K562 (cell line): ENCODE results near the gene AUNIP. TPM values are rescaled to one million over a fixed set of nuclear protein-coding genes. Genes with fewer than 3 reads are reported as not detected.

ENCODE experiments used
- BHLHE40 ChIP-seq: IDR thresholded peaks from 2 replicates; pipeline ENCODE4 v1.6.1; 2011; ENCODE audit warnings: low read length, improper control_type of control experiment
- CTCFL ChIP-seq: IDR thresholded peaks from 2 replicates; pipeline ENCODE4 v1.6.1; 2011; ENCODE audit warnings: borderline replicate concordance, low read depth, mild to moderate bottlenecking, moderate library complexity, low read length; ENCODE audit not compliant: insufficient read depth, poor library complexity, severe bottlenecking
- E4F1 ChIP-seq: fragments of 250-450 bp; sonication (Bioruptor Pico); IDR thresholded peaks from 2 replicates; pipeline ENCODE4 v1.5.0; 2021; ENCODE audit warnings: mild to moderate bottlenecking, borderline replicate concordance
- MTA3 ChIP-seq: fragments of 450-650 bp; formaldehyde crosslinking; IDR thresholded peaks from 2 replicates; pipeline ENCODE4 v1.6.1; 2017; ENCODE audit warnings: mild to moderate bottlenecking, borderline replicate concordance
- NCOA6 ChIP-seq: fragments of 450-650 bp; IDR thresholded peaks from 2 replicates; pipeline ENCODE4 v1.6.1; 2017; ENCODE audit warnings: mild to moderate bottlenecking
- RUNX1 ChIP-seq: sonication (generic); IDR thresholded peaks from 2 replicates; pipeline ENCODE4 v1.6.1; 2016; ENCODE audit warnings: antibody characterized with exemption, low read depth
- SMARCA4 ChIP-seq: fragments of 450-650 bp; IDR thresholded peaks from 2 replicates; pipeline ENCODE4 v1.6.1; 2016
- SOX6 ChIP-seq: fragments of 450-650 bp; IDR thresholded peaks from 2 replicates; pipeline ENCODE4 v1.6.1; 2014; ENCODE audit warnings: mild to moderate bottlenecking
- SP2 ChIP-seq: IDR thresholded peaks from 2 replicates; pipeline ENCODE4 v1.6.1; 2011; ENCODE audit warnings: mild to moderate bottlenecking, low read depth, low read length, moderate library complexity; ENCODE audit not compliant: poor library complexity, severe bottlenecking; ENCODE audit errors: extremely low read depth
- TAF1 ChIP-seq: IDR thresholded peaks from 2 replicates; pipeline ENCODE4 v1.6.1; 2011; ENCODE audit warnings: mild to moderate bottlenecking, low read length, moderate library complexity; ENCODE audit not compliant: insufficient read depth, control insufficient read depth, severe bottlenecking; ENCODE audit errors: extremely low read depth
- TCF7L2 ChIP-seq: fragments of 150-350 bp; IDR thresholded peaks from 2 replicates; pipeline ENCODE4 v1.6.1; 2016; ENCODE audit warnings: low read depth, mild to moderate bottlenecking, low read length, moderate library complexity
- TRIM28 ChIP-seq: fragments of 450-650 bp; IDR thresholded peaks from 2 replicates; pipeline ENCODE4 v1.6.1; 2017
- ZNF212 ChIP-seq: fragments of 450-650 bp; formaldehyde crosslinking; IDR thresholded peaks from 2 replicates; pipeline ENCODE4 v1.4.0; 2020; ENCODE audit warnings: mild to moderate bottlenecking
- ZNF79 ChIP-seq: fragments of 250-450 bp; sonication (Bioruptor Pico); IDR thresholded peaks from 2 replicates; pipeline ENCODE4 v1.4.0; 2020; ENCODE audit warnings: low read depth, mild to moderate bottlenecking, moderate library complexity
- polyA plus RNA-seq, 8 experiments: library from polyadenylated mRNA; depleted of rRNA in 4 of 8; stranded (reverse) in 5 of 8; unstranded in 3 of 8; fragments of >200 nt; fragmentation: Nextera tagmentation in 2 of 8; fragmentation: Illumina TruSeq in 1 of 8; extraction: Ambion mirVana in 2 of 8; extraction: Trizol in 1 of 8; gene quantifications; 2 replicates each; pipeline versions ENCODE4 v1.2.1 to v1.2.3, GENCODE V29; 2011 to 2014; ENCODE audit warnings: inconsistent platforms in 1 of 8, missing spikeins in 1 of 8
- total RNA-seq, 7 experiments: library from RNA; depleted of rRNA in 6 of 7; stranded (reverse); fragments of >200 nt in 6 of 7; fragmentation: Illumina TruSeq in 2 of 7; extraction: Trizol in 2 of 7; gene quantifications; 2 replicates each; pipeline versions ENCODE4 v1.2.1 to v1.2.3, GENCODE V29; 2011 to 2021; ENCODE audit warnings: low replicate concordance in 1 of 7
- TF ChIP-seq, protein P1 (sequence below): sonication (generic); formaldehyde crosslinking; IDR thresholded peaks from 2 replicates; pipeline ENCODE4 v1.8.1; 2023; ENCODE audit warnings: mild to moderate bottlenecking, missing genetic modification reagents
- TF ChIP-seq, protein P2 (sequence below): fragments of 250-450 bp; sonication (Bioruptor Pico); IDR thresholded peaks from 2 replicates; pipeline ENCODE4 v1.5.0; 2021; ENCODE audit warnings: mild to moderate bottlenecking, moderate library complexity

AUNIP gene
- total and polyA plus RNA-seq, 9 of the 15 experiments (the other 6 are each of a cell fraction or from before 2014, with no cell fraction given) = 12.1 to 53.8 (median 47.1) TPM

GRCh38 chr1:25875154-25875855, 16.0 kb upstream of the AUNIP start, which contains the start of gene PAQR7 (continued):
- TF ChIP-seq E4F1 (CRISPR knock-in tag) (no peak), SOX6 (peak; percentile 50; the same call in 1 of the 2 replicates), TRIM28 (no peak; the same call in 1 of the 2 replicates), TAF1 (peak; percentile 28), ZNF212 (CRISPR knock-in tag) (no peak), SP2 (no peak), CTCFL (no peak), SMARCA4 (0 out of 2 replicates have a peak, but pooled peaks have one; percentile 31), BHLHE40 (peak; percentile 56), TCF7L2 (no peak), NCOA6 (no peak), RUNX1 (no peak), MTA3 (peak; percentile 79), ZNF79 (CRISPR knock-in tag) (no peak)
- TF ChIP-seq, protein P1, sequence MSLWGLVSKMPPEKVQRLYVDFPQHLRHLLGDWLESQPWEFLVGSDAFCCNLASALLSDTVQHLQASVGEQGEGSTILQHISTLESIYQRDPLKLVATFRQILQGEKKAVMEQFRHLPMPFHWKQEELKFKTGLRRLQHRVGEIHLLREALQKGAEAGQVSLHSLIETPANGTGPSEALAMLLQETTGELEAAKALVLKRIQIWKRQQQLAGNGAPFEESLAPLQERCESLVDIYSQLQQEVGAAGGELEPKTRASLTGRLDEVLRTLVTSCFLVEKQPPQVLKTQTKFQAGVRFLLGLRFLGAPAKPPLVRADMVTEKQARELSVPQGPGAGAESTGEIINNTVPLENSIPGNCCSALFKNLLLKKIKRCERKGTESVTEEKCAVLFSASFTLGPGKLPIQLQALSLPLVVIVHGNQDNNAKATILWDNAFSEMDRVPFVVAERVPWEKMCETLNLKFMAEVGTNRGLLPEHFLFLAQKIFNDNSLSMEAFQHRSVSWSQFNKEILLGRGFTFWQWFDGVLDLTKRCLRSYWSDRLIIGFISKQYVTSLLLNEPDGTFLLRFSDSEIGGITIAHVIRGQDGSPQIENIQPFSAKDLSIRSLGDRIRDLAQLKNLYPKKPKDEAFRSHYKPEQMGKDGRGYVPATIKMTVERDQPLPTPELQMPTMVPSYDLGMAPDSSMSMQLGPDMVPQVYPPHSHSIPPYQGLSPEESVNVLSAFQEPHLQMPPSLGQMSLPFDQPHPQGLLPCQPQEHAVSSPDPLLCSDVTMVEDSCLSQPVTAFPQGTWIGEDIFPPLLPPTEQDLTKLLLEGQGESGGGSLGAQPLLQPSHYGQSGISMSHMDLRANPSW (CRISPR knock-in tag) = 0 out of 2 replicates have a peak, but pooled peaks have one; percentile 23
- TF ChIP-seq, protein P2, sequence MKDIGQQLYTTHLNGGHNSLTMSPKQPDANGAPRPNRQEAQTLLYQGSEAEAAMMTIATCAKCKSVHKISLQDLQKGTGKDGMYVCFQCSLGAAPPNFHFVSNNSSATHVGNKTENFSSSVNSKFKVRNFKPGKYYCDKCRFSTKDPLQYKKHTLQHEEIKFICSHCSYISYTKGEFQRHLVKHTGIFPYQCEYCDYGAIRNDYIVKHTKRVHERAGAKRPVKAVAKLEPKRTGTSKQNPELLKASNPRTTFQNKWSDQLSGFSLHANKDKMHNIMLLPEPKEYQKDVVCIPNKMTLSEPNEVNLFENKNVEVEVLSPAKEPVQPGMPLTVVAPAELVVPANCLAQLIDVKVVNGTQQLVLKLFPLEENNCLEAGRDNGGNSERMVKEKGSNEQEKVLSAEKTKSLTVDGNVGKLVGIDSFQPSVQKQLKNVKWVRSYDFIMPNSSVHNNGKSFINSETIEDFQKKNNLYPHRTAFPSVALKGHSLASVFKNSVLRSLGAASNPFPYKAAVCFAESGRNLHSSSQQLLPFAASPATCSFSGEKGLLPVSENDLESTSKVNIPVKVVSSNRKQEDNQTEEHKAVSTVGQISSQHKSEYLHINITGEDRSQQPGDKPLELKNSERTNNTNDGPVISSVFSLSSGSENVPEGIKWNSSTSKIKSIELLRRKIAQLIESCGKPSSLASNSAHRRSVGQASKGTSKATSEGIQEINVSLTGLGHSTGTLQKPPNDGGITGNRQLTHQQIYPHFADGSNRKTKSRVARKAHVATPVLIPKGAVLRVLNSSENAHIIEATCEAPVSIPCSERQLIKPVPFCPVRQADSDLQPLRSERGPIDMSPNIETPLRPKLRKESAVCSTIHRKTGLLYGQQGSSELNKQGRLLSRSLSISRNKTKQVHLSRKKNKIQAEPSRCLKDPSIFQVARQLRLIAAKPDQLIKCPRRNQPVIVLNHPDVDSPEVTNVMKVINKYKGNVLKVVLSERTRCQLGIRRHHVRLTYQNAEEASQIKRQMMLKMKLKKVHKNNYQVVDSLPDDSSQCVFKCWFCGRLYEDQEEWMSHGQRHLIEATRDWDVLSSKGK (CRISPR knock-in tag) = no peak
